Heart right ventricle (tissue), 16 donors: ENCODE results near the gene AKAP6. TPM values are rescaled to one million over a fixed set of nuclear protein-coding genes. Genes with fewer than 3 reads are reported as not detected.

Source experiments
- ATAC-seq, 8 donors: fragments of 200-7000 bp; cut with Tn5 transposase; one replicate each; pipeline ENCODE4 v1.9.1; 2020; ENCODE audit warnings: mild to moderate bottlenecking in 8 of 8, moderate library complexity in 8 of 8, moderate number of reproducible peaks in 1 of 8
- DNase-seq, 2 donors: peaks; one replicate each; pipeline ENCODE4 v3.0.0-alpha.2; 2020
- H3K27ac ChIP-seq, 10 donors: fragments of 200-600 bp; sonication (generic) in 2 of 10; one replicate each; pipeline versions ENCODE4 v1.5.0 to v1.8.0; 2020 to 2022; ENCODE audit warnings: mild to moderate bottlenecking in 3 of 10
- H3K27me3 ChIP-seq, 7 donors: fragments of 200-600 bp; one replicate each; pipeline ENCODE4 v1.8.0; 2021 to 2022; ENCODE audit warnings: mild to moderate bottlenecking in 2 of 7
- H3K36me3 ChIP-seq, 9 donors: fragments of 200-600 bp; sonication (generic) in 1 of 9; one replicate each; pipeline versions ENCODE4 v1.5.0 to v1.8.0; 2020 to 2022; ENCODE audit warnings: mild to moderate bottlenecking in 2 of 9
- H3K4me1 ChIP-seq, 9 donors: fragments of 200-600 bp; sonication (generic) in 1 of 9; one replicate each; pipeline versions ENCODE4 v1.5.0 to v1.8.0; 2020 to 2022; ENCODE audit warnings: mild to moderate bottlenecking in 4 of 9
- H3K4me3 ChIP-seq, 10 donors: fragments of 200-600 bp; sonication (generic) in 2 of 10; one replicate each; pipeline versions ENCODE4 v1.5.0 to v1.8.0; 2020 to 2022; ENCODE audit warnings: mild to moderate bottlenecking in 7 of 10, moderate library complexity in 2 of 10
- H3K9me3 ChIP-seq, 11 donors: fragments of 200-600 bp in 10 of 11; sonication (generic) in 2 of 11; one replicate each; pipeline versions ENCODE4 v1.5.0 to v1.8.0; 2013 to 2022; ENCODE audit warnings: mild to moderate bottlenecking in 2 of 11, control low read depth in 1 of 11, moderate library complexity in 1 of 11
- WGBS, 2 donors: extraction: QIAGEN DNeasy Blood & Tissue Kit; methylation state at CpG; one replicate each; pipeline ENCODE4 v1.1.7; 2013; ENCODE audit warnings: inconsistent platforms in 1 of 2; 5-methylcytosine and 5-hydroxymethylcytosine counted together
- intact Hi-C, 10 donors: fragments of 100-400 bp; cut with DNase I; formaldehyde crosslinking; loops; one replicate each; pipeline versions ENCODE4 v1.11.1 to v1.14.2; 2022
- polyA plus RNA-seq, 2 donors: library from polyadenylated mRNA; stranded (reverse); fragments of 200-250 nt; gene quantifications; one replicate each; pipeline ENCODE4 v1.2.3, GENCODE V29; 2013
- total RNA-seq, 10 donors: library from RNA; stranded (reverse); fragmentation: NEBNext Ultra II Directional in 3 of 10; extraction: Animal tissue kit (Norgen Biotek cat#: 25700) in 3 of 10; gene quantifications; one replicate each; pipeline versions ENCODE4 v1.2.1 to v1.2.4, GENCODE V29; 2021 to 2023
- TF ChIP-seq, protein P1 (sequence below), 9 donors: fragments of 200-600 bp; sonication (generic) in 2 of 9; IDR thresholded peaks; one replicate each; pipeline versions ENCODE4 v1.5.0 to v1.8.0; 2021 to 2022; ENCODE audit warnings: antibody characterized with exemption in 9 of 9, mild to moderate bottlenecking in 5 of 9, moderate library complexity in 1 of 9
- donor health status: Arrhythmogenic right ventricular cardiomyopathy.
- donor health status: ischemic (EF 13 %, LVEDD 7.1; RV severe dilation, severe dysfunction).
- donor health status: healthy with polysubstance abuse.
- donor health status: DM: no; HTN: yes; CAD: no.
- donor health status: DM: no; HTN: no; CAD: no.
- donor health status: ischemic (EF 25% LVEDD 6.9; RV normal size, moderate dysfunction).
- donor health status: ischemic (EF 25% LVEDD 5.7; RV mildly dilated, moderate dysfunction).
- donor health status: healthy.
- donor health status: DM: yes; HTN: yes; CAD: no.
- donor health status: Ischemic cardiomyopathy.
- donor health status: ischemic (EF 35%, LVEDD 5.7; RV mildly dilated, moderate dysfunction).
- donor health status: nonischemic (EF 11% LVEDD 7.7; RV severe dilation, severe dysfunction).
- donor health status: DM: yes; HTN: yes; CAD: no.
- donor health status: PGD.
- donor health status: ischemic (EF 29% LVEDD 5.4; RV normal size, mild dysfunction).
- donor health status: nonischemic (EF 23%, LVEDD 6.1; RV moderate dilation, normal function).

AKAP6 gene
- total and polyA plus RNA-seq, 12 donors, result 13.5 to 332 (median 229) TPM

GRCh38 chr14:32728526-32728925 lies 399.4 kb downstream of the AKAP6 start:
- 95 to 100% methylated on average over 1 of the region's 1 CpG for WGBS, 2 donors
- TF ChIP-seq, protein P1, sequence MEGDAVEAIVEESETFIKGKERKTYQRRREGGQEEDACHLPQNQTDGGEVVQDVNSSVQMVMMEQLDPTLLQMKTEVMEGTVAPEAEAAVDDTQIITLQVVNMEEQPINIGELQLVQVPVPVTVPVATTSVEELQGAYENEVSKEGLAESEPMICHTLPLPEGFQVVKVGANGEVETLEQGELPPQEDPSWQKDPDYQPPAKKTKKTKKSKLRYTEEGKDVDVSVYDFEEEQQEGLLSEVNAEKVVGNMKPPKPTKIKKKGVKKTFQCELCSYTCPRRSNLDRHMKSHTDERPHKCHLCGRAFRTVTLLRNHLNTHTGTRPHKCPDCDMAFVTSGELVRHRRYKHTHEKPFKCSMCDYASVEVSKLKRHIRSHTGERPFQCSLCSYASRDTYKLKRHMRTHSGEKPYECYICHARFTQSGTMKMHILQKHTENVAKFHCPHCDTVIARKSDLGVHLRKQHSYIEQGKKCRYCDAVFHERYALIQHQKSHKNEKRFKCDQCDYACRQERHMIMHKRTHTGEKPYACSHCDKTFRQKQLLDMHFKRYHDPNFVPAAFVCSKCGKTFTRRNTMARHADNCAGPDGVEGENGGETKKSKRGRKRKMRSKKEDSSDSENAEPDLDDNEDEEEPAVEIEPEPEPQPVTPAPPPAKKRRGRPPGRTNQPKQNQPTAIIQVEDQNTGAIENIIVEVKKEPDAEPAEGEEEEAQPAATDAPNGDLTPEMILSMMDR (IDR thresholded peaks at IDR 0.05), result no peak
- H3K4me1 ChIP-seq, result peaks cover 0 to 39% (median 20%) of the 10 kb centered on the region in 9 donors
- no peak overlapping the region for H3K4me3 ChIP-seq
- no peaks in the 10 kb centered on the region for H3K27me3 ChIP-seq
- H3K27ac ChIP-seq, result no peak overlapping the region
- ATAC-seq, result no peak
- H3K9me3 ChIP-seq, result no peaks in the 10 kb centered on the region
- H3K36me3 ChIP-seq, result peaks cover 0 to 6% (median 0%) of the 10 kb centered on the region in 9 donors
- DNase-seq, result no peak
- intact Hi-C loops, result loop anchor here in 1 of 10 donors (10.0 kb wide), 1 partner anchor 206 kb away; the partner anchor contains the start of gene NPAS3

DNA sequence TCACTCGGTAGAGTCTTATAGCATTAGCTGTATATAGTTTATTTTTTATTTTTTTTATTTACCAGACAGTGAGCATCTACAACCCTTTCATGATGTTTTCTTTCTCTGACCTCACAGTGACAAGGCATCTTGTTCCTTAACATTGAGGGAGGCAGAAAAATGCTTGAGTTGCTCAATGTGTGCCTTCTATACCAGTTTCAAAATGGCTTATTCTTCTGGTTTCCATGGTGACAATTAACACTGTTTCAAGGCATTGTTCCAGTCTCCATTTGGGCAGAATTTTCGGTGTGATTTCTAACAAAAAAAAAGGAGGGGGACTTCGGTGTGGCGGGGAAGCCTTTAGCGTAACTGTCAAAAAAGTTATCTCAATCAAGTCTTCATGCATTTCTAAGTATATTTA lies 399.9 kb downstream of the AKAP6 start:
- intact Hi-C loops, result loop anchor here in 1 of 10 donors (10.0 kb wide), 1 partner anchor 206 kb away; the partner anchor contains the start of gene NPAS3
- DNase-seq (no peak), ATAC-seq (no peak)
- Histone ChIP-seq H3K36me3 (peaks cover 0 to 10% (median 0%) of the 10 kb centered on the region in 9 donors), H3K9me3 (no peaks in the 10 kb centered on the region), H3K4me3 (no peak overlapping the region), H3K27ac (no peak overlapping the region), H3K4me1 (peaks cover 0 to 36% (median 20%) of the 10 kb centered on the region in 9 donors), H3K27me3 (no peaks in the 10 kb centered on the region)
- 90 to 93% methylated on average over 5 of the region's 5 CpGs for WGBS, 2 donors
- TF ChIP-seq, protein P1 (IDR thresholded peaks at IDR 0.05), result no peak

GRCh38 chr14:32731249-32731648 lies 402.2 kb downstream of the AKAP6 start:
- TF ChIP-seq, protein P1 (IDR thresholded peaks at IDR 0.05), result no peak
- H3K4me3 ChIP-seq, result no peak overlapping the region
- H3K27me3 ChIP-seq, result no peaks in the 10 kb centered on the region
- DNase-seq (no peak), ATAC-seq (no peak)
- 61 to 62% methylated on average over 2 of the region's 2 CpGs for WGBS, 2 donors
- peaks cover 0 to 21% (median 0%) of the 10 kb centered on the region in 9 donors for H3K36me3 ChIP-seq
- H3K9me3 ChIP-seq, result no peaks in the 10 kb centered on the region
- intact Hi-C loops, result no loop called here
- no peak overlapping the region for H3K27ac ChIP-seq
- H3K4me1 ChIP-seq, result peaks cover 0 to 22% (median 0%) of the 10 kb centered on the region in 9 donors

DNA sequence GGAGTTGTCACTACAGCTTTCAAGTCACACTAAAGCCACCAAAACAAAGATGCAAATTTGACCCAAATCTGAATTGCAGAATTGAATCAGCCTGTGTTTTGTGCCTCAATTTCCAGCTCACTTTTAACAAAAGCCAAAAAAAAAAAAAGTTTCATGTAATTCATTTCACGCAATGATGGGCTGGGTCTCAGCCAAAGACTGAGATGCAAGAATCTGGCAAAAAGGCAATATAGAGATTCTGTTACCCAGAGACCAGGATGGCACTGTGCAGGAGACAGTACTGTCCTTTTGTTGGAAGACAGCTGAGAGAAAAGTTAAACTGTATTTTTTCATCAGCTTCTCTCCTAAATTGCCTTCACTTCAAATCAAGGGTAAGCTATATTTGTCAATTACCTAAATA lies 403.9 kb downstream of the AKAP6 start:
- Histone ChIP-seq H3K4me3 (no peak overlapping the region), H3K27ac (no peak overlapping the region), H3K36me3 (peaks cover 0 to 27% (median 0%) of the 10 kb centered on the region in 9 donors), H3K27me3 (no peaks in the 10 kb centered on the region), H3K4me1 (peaks cover 0 to 24% (median 0%) of the 10 kb centered on the region in 9 donors), H3K9me3 (no peaks in the 10 kb centered on the region)
- WGBS, 2 donors, result 84 to 90% methylated on average over 1 of the region's 1 CpG
- TF ChIP-seq, protein P1 (IDR thresholded peaks at IDR 0.05), result no peak
- intact Hi-C loops, result no loop called here
- no peak for DNase-seq
- no peak for ATAC-seq
